HepG2 (cell line): Measurements from ENCODE around the gene VEGFB. TPM values are rescaled to one million over a fixed set of nuclear protein-coding genes. Genes with fewer than 3 reads are reported as not detected.
A peak's percentile ranks its signal among the peaks of the same experiment; 100 is the strongest.

Source experiments
- ERF ChIP-seq: IDR thresholded peaks from 2 replicates; pipeline ENCODE4 v1.6.1; 2018; ENCODE audit warnings: missing biosample characterization, missing genetic modification reagents
- HDAC1 ChIP-seq: sonication (generic); formaldehyde crosslinking; IDR thresholded peaks from 2 replicates; pipeline ENCODE4 v1.5.1; 2020; ENCODE audit warnings: mild to moderate bottlenecking, missing genetic modification reagents
- HOXA3 ChIP-seq: sonication (generic); formaldehyde crosslinking; IDR thresholded peaks from 2 replicates; pipeline ENCODE4 v1.5.0; 2020; ENCODE audit warnings: missing genetic modification reagents
- JDP2 ChIP-seq: sonication (generic); formaldehyde crosslinking; IDR thresholded peaks from 2 replicates; pipeline ENCODE4 v1.8.1; 2022; ENCODE audit warnings: missing genetic modification reagents, borderline replicate concordance
- KAT2B ChIP-seq: fragments of 150-350 bp; IDR thresholded peaks from 2 replicates; pipeline ENCODE4 v1.6.1; 2014; ENCODE audit warnings: low read depth, low read length, borderline replicate concordance
- KLF9 ChIP-seq: IDR thresholded peaks from 2 replicates; pipeline ENCODE4 v1.6.1; 2016; ENCODE audit warnings: low read depth
- NFAT5 ChIP-seq: sonication (generic); formaldehyde crosslinking; IDR thresholded peaks from 2 replicates; pipeline ENCODE4 v1.4.0; 2020; ENCODE audit warnings: missing genetic modification reagents
- NFKB2 ChIP-seq: sonication (generic); formaldehyde crosslinking; IDR thresholded peaks from 2 replicates; pipeline ENCODE4 v1.4.0; 2020; ENCODE audit warnings: missing genetic modification reagents, borderline replicate concordance
- RBFOX2 ChIP-seq: fragments of 200-400 bp; formaldehyde crosslinking; IDR thresholded peaks from 2 replicates; pipeline ENCODE4 v1.6.1; 2017; ENCODE audit warnings: low read depth, mild to moderate bottlenecking, low read length
- SIX1 ChIP-seq: sonication (generic); formaldehyde crosslinking; IDR thresholded peaks from 2 replicates; pipeline ENCODE4 v1.4.0; 2020; ENCODE audit warnings: missing genetic modification reagents, borderline replicate concordance
- SMC3 ChIP-seq: IDR thresholded peaks from 2 replicates; pipeline ENCODE4 v1.6.1; 2011; ENCODE audit warnings: low read length, improper control_type of control experiment
- SUZ12 ChIP-seq: fragments of 150-350 bp; IDR thresholded peaks from 2 replicates; pipeline ENCODE4 v1.6.1; 2014; ENCODE audit warnings: low read depth, low read length
- TCF7L2 ChIP-seq: IDR thresholded peaks from 2 replicates; pipeline ENCODE4 v1.6.1; 2011; ENCODE audit warnings: mild to moderate bottlenecking, low read depth, low read length, moderate library complexity
- THAP8 ChIP-seq: sonication (generic); formaldehyde crosslinking; IDR thresholded peaks from 2 replicates; pipeline ENCODE4 v1.5.1; 2020; ENCODE audit warnings: missing genetic modification reagents, mild to moderate bottlenecking, borderline replicate concordance
- TOE1 ChIP-seq: sonication (generic); formaldehyde crosslinking; IDR thresholded peaks from 2 replicates; pipeline ENCODE4 v1.4.0; 2020; ENCODE audit warnings: mild to moderate bottlenecking, missing genetic modification reagents
- ZNF703 ChIP-seq: sonication (generic); formaldehyde crosslinking; IDR thresholded peaks from 2 replicates; pipeline ENCODE4 v1.5.1; 2020; ENCODE audit warnings: missing genetic modification reagents, mild to moderate bottlenecking, moderate library complexity, borderline replicate concordance
- ZNF768 ChIP-seq: sonication (generic); formaldehyde crosslinking; IDR thresholded peaks from 2 replicates; pipeline ENCODE4 v1.4.0; 2020; ENCODE audit warnings: missing genetic modification reagents
- ZNF782 ChIP-seq: sonication (generic); formaldehyde crosslinking; IDR thresholded peaks from 2 replicates; pipeline ENCODE4 v1.4.0; 2020; ENCODE audit warnings: missing genetic modification reagents, mild to moderate bottlenecking, borderline replicate concordance
- polyA plus RNA-seq, 8 experiments: library from polyadenylated mRNA; depleted of rRNA in 3 of 8; stranded (reverse) in 7 of 8; unstranded in 1 of 8; fragments of >200 nt; fragmentation: Illumina TruSeq in 4 of 8; extraction: Trizol in 4 of 8; gene quantifications; 2 replicates each; pipeline versions ENCODE4 v1.2.1 to v1.2.3, GENCODE V29; 2011 to 2016; ENCODE audit warnings: low read depth in 4 of 8, missing spikeins in 1 of 8, mixed read lengths in 1 of 8; ENCODE audit not compliant: insufficient read depth in 1 of 8
- total RNA-seq, 5 experiments: library from RNA; depleted of rRNA; stranded (reverse); fragments of >200 nt; fragmentation: Illumina TruSeq; extraction: Trizol; gene quantifications; 2 replicates each; pipeline ENCODE4 v1.2.3, GENCODE V29; 2016; ENCODE audit warnings: low read depth in 1 of 5
- TF ChIP-seq, protein P1 (sequence below): IDR thresholded peaks from 2 replicates; pipeline ENCODE4 v1.6.1; 2016; ENCODE audit warnings: mild to moderate bottlenecking, missing biosample characterization, missing genetic modification reagents
- TF ChIP-seq, protein P2 (sequence below): sonication (generic); formaldehyde crosslinking; IDR thresholded peaks from 2 replicates; pipeline ENCODE4 v1.8.1; 2023; ENCODE audit warnings: missing genetic modification reagents, inconsistent platforms, borderline replicate concordance
- TF ChIP-seq, protein P3 (sequence below): sonication (generic); formaldehyde crosslinking; IDR thresholded peaks from 2 replicates; pipeline ENCODE4 v1.4.0; 2020; ENCODE audit warnings: missing genetic modification reagents, borderline replicate concordance

Gene VEGFB
- total and polyA plus RNA-seq, 2 of the 13 experiments (the other 11 are each of a cell fraction or from before 2014, with no cell fraction given): 9.0 to 11.3 TPM

DNA sequence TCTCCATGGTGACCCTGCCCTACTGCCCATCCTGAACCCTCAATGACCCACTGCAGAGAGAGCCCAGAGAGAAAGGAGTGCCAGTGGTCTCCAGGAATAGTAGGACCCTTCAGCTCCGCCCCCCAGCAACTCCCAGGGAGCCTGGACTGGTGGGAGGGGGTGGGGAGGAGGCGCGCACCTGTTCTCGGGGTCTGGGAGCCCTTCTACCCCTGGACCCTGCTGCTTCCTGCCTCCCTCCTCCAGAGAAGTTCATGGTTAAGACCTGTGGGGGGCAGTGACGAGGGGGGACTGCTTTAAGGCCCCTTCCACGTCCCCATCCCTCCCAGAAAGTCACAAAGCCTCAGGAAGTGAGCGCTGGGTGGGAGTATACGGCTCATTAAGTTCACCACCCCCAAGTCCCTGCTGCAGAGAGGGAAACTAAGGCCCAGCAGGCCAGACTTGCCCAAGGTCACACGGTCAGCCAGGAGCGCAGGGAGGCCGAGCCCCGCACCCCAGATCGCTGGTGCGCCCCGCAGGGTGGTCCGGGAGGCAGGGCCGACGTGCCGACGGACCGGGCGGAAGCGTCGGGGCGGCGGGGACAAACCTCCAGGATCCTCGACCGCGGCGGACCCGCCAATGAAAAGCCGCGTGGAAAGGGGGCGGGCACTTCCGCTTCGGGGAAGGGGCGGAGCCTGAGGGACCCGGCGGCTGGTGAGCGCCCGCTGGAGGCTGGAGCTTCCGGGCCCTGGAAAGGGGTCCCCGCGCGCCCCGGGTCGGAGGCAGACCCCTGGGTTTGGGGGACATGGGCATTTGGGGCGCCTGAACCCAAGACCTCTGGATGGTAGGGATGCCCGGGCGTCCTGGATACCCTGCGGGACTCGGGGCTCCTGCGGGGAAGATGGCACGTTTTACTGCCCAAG is 8.5 kb upstream of the VEGFB start, which contains the start of the genes NUDT22 and TRPT1 (continued):
- TF ChIP-seq TOE1 (CRISPR knock-in tag): no peak
- TF ChIP-seq RBFOX2: peak; percentile 89
- TF ChIP-seq HOXA3: peak; percentile 65; the same call in 1 of the 2 replicates
- TF ChIP-seq KAT2B: no peak
- no peak for TF ChIP-seq SIX1 (CRISPR knock-in tag)
- TF ChIP-seq, protein P1, sequence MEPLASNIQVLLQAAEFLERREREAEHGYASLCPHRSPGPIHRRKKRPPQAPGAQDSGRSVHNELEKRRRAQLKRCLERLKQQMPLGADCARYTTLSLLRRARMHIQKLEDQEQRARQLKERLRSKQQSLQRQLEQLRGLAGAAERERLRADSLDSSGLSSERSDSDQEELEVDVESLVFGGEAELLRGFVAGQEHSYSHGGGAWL (CRISPR knock-in tag): no peak
- TF ChIP-seq KLF9: no peak
- TF ChIP-seq, protein P2, sequence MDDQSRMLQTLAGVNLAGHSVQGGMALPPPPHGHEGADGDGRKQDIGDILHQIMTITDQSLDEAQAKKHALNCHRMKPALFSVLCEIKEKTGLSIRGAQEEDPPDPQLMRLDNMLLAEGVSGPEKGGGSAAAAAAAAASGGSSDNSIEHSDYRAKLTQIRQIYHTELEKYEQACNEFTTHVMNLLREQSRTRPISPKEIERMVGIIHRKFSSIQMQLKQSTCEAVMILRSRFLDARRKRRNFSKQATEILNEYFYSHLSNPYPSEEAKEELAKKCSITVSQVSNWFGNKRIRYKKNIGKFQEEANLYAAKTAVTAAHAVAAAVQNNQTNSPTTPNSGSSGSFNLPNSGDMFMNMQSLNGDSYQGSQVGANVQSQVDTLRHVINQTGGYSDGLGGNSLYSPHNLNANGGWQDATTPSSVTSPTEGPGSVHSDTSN (CRISPR knock-in tag): 0 out of 2 replicates have a peak, but pooled peaks have one; percentile 37
- TF ChIP-seq THAP8 (CRISPR knock-in tag): peak; percentile 93; the same call in 1 of the 2 replicates
- no peak for TF ChIP-seq ZNF782 (CRISPR knock-in tag)
- TF ChIP-seq JDP2 (CRISPR knock-in tag): no peak
- TF ChIP-seq ERF (CRISPR knock-in tag): peak; percentile 72
- peak; percentile 88 for TF ChIP-seq HDAC1 (CRISPR knock-in tag)
- TF ChIP-seq TCF7L2: no peak
- TF ChIP-seq SMC3: no peak
- TF ChIP-seq ZNF703 (CRISPR knock-in tag): peak; percentile 66; the same call in 1 of the 2 replicates
- no peak for TF ChIP-seq NFAT5
- no peak for TF ChIP-seq SUZ12
- TF ChIP-seq NFKB2: peak; percentile 6; the same call in 1 of the 2 replicates
- TF ChIP-seq, protein P3, sequence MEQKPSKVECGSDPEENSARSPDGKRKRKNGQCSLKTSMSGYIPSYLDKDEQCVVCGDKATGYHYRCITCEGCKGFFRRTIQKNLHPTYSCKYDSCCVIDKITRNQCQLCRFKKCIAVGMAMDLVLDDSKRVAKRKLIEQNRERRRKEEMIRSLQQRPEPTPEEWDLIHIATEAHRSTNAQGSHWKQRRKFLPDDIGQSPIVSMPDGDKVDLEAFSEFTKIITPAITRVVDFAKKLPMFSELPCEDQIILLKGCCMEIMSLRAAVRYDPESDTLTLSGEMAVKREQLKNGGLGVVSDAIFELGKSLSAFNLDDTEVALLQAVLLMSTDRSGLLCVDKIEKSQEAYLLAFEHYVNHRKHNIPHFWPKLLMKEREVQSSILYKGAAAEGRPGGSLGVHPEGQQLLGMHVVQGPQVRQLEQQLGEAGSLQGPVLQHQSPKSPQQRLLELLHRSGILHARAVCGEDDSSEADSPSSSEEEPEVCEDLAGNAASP (CRISPR knock-in tag): no peak
- TF ChIP-seq ZNF768 (CRISPR knock-in tag): no peak
